Colon (tissue), 2 donors: ENCODE measurements around the gene C1S.

ENCODE experiments used
- FAIRE-seq: peaks from 2 replicates; lab custom pipeline; 2012; peaks lifted over from hg19 to GRCh38; lab: Jason Lieb, UNC
- donor health status: control.
- donor health status: control.

C1S gene

GRCh38 chr12:7076493-7076892 lies 16.0 kb downstream of the C1S start:
- no peak for FAIRE-seq

DNA sequence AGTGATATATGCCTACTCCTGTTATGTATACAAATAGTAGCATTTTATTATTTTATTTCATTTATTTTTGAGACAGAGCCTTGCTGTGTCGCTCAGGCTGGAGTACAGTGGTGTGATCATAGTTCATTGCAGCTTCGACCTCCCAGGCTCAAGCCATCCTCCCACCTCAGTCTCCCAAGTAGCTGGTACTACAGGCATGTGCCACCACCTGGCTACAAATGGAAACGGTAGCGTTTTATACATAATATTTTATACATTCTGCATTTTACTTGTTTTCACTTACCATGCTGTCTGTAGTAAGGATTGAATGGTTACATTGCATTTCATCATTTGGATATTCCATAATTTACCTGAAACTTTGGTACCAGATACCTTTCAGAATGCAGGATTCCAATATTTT lies 17.6 kb downstream of the C1S start:
- no peak for FAIRE-seq

GRCh38 chr12:7079826-7080125 lies 19.3 kb downstream of the C1S start:
- FAIRE-seq = no peak

GRCh38 chr12:7081037-7081436 lies 20.5 kb downstream of the C1S start:
- no peak for FAIRE-seq

- no peak for FAIRE-seq
Measured at GRCh38 chr12:7083125-7083524, 22.6 kb downstream of the C1S start.

- FAIRE-seq = no peak
Measured at GRCh38 chr12:7089196-7089871, 28.8 kb downstream of the C1S start.

- FAIRE-seq = no peak
Measured at GRCh38 chr12:7090222-7090998, 29.9 kb downstream of the C1S start.

- FAIRE-seq = no peak
Measured at GRCh38 chr12:7091171-7091570, 30.7 kb downstream of the C1S start.

DNA sequence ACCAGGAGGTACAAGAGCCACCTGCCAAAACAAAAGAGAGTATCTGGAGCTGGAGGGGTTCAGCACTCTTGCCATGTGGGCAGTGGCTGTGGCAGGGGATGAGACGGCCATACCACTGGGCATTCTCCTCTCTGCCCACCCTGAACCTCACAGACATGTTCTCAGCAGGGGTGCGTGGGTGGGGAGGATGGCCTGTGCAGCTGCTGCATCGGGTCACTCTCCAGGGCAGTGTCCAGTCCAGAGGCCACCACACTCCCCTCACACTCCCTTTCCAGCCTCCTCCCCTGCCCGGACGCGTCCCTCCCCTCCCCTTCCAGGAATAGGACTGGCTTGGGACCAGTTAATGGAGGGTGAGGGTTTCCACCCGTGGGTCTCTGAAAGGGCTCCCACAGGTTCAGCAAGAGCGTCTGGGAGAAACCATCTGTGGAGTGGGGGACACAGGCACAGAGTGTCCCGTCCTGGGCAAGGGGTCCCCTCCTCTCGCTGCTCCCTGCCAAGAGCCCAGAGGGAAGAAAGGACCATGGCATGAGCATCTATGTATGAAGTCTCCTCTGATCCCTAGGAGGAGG lies 31.2 kb downstream of the C1S start:
- FAIRE-seq = no peak

DNA sequence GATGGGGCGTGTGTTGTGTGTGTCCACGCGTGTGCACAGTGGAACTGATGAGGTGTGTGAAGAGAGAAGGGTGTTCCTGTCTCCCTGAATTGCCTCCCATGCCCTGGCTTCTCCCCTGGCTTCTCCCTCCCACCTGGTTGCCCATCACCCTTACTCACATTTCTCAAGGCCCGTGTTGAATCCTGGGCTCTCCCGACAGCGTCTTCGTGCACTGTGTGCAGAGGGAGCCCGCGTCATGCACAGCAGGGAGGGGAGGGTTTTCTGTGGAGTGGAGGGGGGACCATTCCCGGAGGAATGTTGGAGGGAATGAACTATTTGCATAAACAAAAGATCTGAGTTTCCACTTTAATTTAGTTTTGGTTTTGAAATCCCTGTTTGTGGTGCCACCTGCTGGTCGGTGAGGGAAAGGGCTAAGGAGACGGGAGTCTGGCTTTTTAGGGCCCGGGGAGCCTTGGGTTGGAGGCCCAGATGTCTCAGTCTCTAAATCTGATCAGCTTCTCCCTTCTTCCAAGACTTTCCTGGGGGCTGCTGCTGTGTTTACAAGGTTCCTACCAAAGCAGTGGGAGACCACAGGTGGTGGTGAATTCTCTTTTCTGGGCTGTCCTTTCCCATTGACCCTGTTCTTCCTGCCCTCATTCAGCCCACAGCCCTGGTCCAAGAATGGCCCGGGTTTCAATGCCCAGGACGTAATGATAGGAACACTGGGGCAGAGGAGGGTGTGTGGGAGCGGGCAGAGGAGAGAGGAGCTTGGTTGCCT lies 31.9 kb downstream of the C1S start, which contains the start of gene C1R:
Gene C1R (minus strand): TSS at position 217 of the 757 bp plus-strand sequence. CDS start 57 bp downstream, at position 160.
- no peak for FAIRE-seq

GRCh38 chr12:7092986-7093460 lies 32.5 kb downstream of the C1S start:
- no peak for FAIRE-seq

DNA sequence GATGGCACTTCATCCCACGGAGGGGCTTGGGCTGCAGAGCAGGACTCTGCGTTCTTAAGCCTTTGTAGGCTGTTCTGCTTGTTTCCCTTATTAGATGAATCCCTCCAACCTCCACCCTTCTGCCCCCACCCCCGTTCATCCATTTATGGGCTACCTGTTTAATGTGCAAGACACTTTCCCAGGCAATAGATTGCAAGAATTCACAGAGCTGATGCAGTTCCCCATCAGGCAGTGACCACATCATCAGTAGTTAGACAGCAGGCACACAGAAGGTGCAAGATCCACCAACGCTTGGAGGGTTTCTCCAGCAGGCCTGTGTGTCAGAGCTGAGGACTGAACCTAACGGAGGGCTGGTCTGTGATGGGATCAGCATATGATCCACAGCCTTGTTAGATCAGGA lies 33.0 kb downstream of the C1S start:
- no peak for FAIRE-seq

GRCh38 chr12:7093892-7094291 lies 33.4 kb downstream of the C1S start:
- no peak for FAIRE-seq

DNA sequence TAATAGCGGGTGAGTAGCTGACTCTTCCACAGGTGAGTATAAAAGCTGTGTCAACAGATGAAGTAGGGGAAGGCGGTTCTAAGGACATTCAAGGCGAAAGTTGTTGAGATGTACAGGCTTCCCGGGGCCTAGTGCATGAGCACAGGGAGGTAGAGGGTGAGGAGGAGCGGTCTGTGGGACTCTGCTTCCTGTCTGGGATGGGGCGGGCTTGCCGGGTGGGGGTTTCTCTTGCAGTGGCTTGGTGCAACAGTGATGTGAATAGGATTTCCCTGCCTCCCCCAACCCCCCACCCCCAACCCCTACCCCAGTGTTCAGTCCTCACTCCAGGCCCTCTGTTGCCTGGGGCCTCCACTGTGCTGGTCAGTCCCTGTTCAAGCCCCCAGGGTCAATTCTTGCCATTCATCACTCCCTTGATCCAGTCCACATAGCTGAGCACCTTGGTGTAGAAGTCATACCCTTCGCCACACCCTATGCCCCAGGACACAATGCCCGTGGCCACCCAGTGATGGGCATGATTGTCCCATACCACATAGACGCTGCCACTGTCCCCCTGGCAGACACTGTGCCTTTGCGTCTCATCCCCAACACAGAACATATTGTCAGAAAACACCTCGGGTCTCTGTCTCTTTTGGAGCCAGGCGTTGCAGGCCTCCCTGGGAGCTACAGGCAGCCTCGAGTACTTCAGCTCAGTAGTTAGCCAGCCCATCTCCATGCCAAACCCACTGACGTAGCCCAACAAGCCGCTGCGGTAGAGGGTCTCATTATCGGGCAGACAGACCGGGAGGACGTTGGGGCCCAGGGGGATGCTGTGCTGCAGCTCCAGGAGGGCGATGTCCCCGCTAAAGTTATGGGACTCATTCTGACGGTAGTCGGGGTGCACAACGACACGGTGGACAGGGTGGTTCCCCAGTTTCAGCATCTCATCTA lies 35.8 kb downstream of the C1S start:
- FAIRE-seq = no peak

DNA sequence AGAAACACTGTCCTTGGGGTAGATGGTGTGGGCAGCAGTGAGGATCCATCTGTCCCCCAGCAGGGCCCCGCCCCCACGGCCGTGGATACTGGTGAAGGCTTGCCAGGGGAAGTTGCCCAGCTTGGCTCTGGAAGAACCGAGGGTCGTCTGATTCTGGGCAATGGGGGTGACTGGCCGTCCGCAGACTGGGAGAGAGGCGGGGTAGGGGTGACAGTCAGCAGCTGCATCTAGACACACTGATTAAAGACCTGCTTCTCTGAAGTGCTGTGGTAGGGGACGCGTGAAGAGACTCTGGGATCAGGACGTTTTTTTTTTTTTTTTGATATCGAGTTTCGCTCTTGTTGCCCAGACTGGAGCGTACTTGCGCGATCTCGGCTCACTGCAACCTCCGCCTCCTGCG lies 36.5 kb downstream of the C1S start:
- FAIRE-seq = no peak

- no peak for FAIRE-seq
Measured at GRCh38 chr12:7099290-7099996, 38.9 kb downstream of the C1S start.

GRCh38 chr12:7100239-7100638 lies 39.7 kb downstream of the C1S start:
- FAIRE-seq = no peak

DNA sequence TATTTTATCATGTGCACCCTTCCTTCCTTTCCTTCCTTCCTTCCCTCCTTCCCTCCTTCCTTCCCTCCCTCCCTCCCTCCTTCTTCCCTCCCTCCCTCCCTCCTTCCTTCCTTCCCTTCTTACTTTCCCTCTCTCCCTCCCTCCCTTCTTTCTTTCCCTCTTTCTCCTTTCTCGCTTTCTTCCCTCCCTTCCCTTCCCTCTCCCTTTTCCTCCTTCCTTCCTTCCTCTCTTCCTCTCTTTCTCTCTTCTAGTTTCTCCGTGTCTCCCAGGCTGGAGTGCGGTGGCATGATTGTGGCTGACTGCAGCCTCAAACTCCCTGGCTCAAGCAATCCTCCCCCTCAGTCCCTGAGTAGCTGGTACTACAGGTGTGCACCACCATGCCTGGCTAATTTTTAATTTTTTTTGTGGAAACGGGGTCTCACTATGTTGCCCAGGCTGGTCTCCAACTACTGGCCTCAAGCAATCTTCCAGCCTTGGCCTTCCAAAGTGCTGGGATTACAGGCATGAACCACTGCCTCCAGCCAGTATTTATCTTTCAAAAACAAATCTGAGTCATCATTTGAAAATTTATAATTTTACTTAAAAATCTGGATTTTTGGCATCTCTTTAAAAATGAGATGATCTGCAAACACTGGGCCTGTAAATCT lies 40.7 kb downstream of the C1S start:
- FAIRE-seq = no peak

GRCh38 chr12:7101694-7102131 lies 41.2 kb downstream of the C1S start:
- no peak for FAIRE-seq

- no peak for FAIRE-seq
Measured at GRCh38 chr12:7102582-7102981, 42.1 kb downstream of the C1S start.
